Left lobe of liver (tissue), 2 donors: ENCODE measurements around the gene MEGF6. TPM values are rescaled to one million over a fixed set of nuclear protein-coding genes. Genes with fewer than 3 reads are reported as not detected.

Experiments
- ATAC-seq: fragments of 200-7000 bp; cut with Tn5 transposase; one replicate; pipeline ENCODE4 v1.9.1; 2020; ENCODE audit warnings: mild to moderate bottlenecking, moderate library complexity
- DNase-seq: peaks from one replicate; pipeline ENCODE4 v3.0.0-alpha.2; 2020; ENCODE audit warnings: low spot score
- total RNA-seq: library from RNA; stranded (reverse); gene quantifications from one replicate; pipeline ENCODE4 v1.2.1, GENCODE V29; 2021
- donor health status: DM: no; HTN: no; CAD: no; lungs with moderate emphysema.
- donor health status: DM: no; HTN: yes; CAD: no.

The MEGF6 gene
- total RNA-seq, 1 donor from 2014 or later, result 6.9 TPM

DNA sequence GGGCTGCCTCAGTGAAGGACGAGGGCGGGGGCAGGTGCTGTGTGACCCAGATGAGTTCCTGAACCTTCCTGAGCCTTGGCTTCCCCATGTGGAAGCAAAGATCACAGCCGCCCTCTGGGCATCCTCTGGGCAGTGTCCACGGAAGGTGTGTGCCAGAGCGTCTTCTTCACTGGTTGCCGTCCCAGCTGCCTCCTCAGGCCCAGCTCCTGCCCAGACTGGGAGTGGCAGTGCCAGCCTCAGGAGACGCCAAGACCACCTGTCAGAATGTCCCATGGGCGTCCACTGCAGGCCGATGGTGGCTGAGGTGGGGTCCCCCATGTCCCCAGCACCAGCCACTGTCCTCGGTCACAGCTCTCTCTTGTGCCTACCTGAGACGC is 146.7 kb downstream of the MEGF6 start:
- ATAC-seq (no peak), DNase-seq (no peak)

DNA sequence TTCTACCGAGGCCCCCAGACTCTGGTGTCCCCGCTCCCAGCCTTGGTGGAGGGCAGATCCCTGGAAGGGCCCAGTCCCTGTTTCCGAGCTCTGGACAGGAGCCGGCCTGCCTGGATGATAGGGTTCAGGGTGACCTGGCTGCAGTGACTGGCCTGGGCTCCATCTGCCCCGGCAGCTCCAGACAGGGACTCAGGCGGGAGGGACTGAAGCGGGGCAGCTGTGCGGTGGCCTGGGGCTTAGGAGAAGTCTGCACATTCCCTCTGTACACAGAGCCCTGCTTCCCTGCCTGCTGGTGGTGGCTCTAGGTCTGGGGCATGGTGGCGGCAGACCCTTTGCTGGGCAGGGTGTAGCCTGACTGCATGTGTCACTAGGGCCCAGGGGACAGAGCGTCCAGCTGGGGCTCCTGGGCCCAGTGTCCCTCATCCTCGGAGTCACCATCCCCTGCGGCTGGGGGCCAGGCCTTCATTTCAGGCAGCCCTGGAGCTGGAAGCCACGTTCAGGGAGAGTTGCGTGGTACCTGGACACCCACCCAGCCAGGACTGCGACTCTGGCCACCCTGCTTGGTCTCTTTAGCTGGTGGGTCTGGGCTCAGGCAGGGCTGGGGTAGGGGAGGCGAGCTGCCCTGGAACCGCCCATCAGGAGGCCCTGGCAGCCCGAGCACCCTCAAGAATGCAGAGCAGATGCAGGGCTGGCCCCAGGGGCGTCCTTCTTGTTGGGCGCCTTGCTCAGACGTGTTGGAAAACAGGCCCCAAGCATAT is 147.2 kb downstream of the MEGF6 start:
- DNase-seq (no peak), ATAC-seq (no peak)

DNA sequence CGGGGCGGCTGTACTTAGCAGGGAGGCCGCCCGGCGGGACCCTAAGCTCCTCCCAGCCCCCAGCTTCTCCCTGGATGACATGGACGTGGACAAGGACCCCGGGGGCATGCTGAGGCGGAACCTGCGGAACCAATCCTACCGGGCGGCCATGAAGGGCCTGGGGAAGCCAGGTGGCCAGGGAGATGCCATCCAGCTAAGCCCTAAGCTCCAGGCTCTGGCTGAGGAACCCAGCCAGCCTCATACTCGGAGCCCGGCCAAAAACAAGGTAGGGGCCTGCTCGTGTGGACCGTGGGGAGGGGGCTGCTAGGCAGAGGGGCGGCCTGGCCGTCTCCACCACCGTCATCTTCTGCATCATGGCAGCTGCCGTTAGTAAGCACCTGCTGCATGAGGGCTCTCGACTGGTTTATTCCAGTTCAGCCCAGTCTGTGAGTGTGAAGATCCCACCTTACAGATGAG is 147.9 kb downstream of the MEGF6 start:
- DNase-seq (no peak), ATAC-seq (no peak)

DNA sequence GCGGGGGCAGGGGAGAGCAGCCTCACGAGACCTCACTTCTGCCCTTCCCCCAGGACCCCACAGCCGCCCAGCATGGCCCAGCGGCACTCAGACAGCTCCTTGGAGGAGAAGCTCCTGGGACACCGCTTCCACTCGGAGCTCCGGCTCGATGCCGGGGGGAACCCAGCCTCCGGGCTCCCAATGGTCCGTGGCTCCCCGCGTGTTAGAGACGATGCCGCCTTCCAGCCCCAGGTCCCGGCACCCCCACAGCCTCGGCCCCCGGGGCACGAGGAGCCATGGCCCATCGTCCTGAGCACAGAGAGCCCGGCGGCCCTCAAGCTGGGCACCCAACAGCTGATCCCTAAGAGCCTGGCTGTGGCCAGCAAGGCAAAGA is 148.3 kb downstream of the MEGF6 start:
- DNase-seq (no peak), ATAC-seq (no peak)

DNA sequence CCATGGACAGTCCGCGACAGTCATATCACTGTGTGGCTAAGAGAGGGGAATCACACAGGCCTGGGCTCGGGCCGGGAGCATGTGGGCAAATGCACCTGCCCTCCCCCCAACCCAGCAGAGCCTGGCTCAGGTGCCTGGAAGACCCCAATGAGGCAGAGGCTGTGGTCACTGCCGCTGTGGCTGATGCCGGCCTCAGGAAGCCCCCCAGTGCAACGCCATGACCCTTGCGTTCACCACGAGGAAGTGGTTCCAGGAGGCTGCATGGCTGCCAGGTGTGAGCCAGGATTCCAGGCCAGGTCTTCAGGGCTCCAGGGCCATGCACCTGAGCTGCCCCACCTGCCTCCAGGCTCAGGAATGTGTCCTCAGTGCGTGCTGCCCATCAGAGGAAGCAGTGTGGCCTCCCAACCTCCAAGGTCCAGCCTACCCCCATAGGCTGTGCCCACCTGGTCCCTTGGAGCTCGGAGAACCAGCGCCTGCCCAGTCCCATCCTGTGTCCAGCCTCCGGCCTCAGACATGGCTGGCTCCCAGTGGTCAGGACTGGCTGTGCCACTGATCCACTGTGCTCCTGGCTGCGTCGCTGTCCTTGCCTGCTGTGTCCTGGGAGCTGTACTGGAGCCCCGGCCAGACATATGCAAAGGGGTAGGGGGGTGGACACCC is 148.8 kb downstream of the MEGF6 start:
- DNase-seq, result no peak
- no peak for ATAC-seq

DNA sequence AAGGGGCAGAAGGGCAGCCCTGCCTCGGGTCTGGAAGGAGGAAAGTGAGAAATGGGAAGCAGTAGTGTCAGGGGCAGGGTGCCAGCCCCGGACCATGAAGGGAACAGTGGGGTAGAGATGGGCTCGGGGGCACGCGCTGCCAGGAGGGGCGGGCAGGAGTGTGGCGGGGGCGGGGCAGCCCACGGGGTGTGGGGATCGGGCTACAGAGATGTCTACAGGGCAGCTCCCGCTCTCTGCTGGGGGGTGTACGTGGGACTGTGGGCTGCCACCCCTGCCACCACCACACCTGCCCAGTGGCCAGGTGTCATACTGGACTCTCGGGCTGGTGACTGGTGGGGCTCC is 149.4 kb downstream of the MEGF6 start:
- DNase-seq (no peak), ATAC-seq (no peak)

DNA sequence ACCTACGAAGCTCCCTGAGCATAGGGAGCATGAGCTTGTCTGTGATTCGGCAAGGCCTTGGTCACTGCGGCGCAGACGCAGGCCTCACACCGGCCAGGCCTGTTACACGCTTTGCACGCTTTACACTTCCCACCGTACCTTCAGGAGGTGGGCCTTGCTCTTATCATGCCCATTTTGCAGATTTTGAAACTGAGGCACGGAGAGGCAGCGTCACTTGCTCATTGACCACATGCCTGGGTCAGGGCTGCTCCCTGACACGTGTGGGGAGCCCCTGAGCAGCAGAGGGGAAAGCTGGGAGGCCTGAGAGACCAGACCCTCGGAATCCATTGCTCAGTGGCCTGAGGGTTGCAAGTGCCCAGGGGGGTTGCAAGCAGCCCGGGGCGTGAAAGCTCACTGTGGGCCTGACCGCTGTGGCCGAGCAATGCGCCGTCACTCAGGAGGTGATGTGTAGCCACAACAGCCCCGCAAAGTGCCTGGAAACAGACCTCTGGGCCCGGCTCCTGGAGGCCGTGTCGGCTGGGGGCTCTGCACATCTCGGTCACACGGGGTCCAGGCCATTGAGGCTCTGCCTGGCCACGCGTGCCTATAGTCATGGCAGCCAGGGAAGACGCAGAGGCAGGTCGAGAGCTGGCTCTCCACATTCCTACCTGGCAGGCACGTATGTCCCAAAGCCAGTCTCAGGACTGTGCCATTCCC is 149.9 kb downstream of the MEGF6 start:
- DNase-seq (no peak), ATAC-seq (no peak)

DNA sequence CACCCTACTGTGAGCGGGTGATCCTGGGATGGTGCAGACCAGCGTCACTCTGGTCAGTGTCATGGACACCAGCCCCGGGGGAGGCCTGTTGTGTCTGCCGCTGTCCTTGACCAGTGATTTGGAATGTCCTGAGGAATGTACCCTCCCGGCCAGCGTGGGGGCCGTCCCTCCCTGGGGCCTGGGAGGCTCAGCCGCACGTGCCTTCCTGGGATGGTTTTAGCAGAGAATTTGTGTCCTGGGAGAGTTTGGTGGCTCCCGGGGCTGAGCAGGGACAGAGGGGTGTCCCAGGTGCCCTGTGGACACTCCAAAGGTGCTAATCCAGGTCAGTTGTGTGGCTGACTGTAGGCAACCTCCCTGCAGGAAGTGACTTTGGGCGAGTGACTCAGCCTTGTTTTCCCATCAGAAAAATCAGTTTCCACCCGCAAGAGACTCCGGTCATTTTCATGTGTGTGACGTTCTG is 150.6 kb downstream of the MEGF6 start:
- DNase-seq (no peak), ATAC-seq (peak; percentile 4)

DNA sequence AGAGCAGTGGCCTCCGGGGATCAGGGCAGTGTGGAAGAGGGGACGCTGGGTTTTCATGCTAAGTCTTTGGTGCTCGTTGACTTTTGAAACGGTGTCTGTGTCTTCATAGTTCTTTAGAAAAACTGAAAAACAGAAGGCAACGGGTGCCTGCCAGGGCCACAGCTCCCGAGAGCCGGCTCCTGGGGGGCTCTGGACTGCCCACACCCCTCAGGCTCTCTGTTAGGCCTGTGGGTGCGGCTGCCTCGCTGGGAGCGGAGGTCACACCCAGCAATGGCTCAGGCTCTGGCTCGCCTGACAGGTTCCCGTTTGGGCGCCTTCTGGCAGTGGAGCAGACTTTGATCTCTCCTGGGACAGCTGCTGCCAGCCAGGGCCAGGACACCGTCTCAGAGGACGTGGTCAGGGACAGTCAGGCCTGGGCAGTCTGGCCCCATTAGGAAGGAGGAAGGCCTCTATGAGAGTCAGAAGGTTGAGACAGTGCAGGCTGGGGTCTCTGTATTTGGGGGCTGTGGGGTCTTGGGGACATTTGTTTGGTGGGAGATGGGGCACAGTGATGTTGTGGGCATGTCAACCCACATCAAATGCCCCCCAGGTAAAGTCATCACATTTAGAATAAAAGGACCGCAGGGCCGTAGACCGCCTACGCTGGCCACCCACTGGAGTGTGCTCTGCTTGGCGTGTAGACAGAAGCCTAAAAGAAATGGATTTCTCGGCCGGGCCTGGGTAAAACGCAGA is 151.2 kb downstream of the MEGF6 start:
- DNase-seq (peak; percentile 84), ATAC-seq (peak; percentile 95)

DNA sequence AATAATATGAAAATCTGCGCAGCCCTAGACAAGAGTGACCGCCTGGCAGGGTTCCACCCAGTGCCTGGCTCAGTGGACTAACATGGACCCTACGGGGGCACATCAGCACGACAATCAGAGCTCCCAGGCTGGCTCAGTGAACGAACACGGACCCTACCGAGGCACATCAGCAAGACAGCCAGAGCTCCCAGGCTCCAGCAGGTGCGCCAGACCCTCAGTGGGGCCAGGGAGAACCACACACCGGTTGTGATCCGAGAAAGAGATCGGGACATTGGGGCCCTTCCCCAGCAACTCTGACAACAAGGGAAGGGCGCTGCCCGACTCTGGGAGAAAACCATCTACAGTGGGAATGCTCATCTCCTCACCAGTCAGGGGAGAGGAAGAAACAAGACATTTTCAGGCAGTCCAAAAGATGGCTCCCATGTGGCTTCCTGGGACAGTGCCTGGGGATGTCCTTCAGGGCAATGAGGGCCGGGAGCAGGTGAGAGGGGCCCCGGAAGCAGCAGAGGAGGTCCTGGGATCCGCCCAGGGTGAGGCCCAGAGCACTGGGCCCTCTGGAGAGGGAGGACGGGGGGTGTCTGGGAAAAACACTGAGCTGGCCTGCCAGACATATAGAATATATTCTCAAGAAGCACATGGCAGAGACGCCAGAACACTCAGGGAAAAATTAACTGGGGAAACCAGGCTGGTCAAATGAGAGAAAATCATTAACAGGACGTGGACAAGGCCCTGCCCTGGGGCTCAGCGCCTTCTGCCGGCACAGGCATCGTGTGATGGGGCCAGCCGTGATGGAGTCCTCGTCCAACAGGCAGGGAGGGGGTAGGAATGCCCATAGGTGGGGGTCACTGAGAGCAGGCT is 152.0 kb downstream of the MEGF6 start:
- no peak for ATAC-seq
- no peak for DNase-seq

DNA sequence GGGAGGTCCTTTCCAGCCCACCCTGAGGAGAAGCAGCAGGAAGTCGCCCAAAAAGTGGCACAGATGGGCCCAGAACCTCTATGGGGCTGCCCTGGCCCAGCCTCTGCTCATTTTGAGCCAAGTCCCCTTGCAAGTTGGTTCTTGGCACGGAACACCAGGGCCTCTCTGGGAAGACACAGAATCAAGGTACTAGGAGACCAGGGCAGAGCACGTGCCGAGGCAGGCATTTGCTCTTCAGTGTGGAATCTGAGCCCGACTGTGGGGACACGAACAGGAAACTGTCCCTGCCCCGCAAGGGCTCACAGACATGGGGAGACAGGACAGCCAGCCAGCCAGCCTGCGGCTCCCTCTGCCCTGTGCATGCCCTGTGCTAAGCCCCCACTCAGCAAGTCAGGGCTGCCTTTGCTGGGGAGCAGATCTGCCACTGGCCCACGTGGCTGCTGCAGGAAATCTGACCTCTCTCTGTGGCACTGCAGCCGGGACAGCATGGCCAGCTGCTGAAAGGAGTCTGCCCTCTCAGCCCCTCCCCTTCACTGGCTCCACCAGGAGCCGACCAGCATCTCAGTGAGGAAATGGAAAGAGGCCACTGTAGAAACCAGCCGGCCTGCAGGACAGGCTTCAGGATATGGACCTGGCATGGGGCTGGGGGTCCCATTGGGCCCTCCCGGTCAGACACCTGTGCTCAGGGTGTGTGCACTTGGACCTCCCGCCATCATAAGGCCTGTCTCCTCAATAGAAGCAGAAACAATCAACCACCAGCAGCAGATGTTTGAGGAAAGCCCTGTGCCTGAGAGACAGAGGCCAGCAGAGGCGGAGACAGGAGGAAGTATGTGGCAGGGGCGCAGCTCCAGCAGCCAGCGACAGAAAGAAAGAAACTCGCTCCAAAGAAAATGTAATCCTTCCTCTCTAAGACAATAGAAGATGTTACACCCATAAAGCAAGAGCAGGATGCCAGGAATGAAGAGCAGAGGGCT is 153.1 kb downstream of the MEGF6 start:
- DNase-seq, result no peak
- ATAC-seq, result no peak

DNA sequence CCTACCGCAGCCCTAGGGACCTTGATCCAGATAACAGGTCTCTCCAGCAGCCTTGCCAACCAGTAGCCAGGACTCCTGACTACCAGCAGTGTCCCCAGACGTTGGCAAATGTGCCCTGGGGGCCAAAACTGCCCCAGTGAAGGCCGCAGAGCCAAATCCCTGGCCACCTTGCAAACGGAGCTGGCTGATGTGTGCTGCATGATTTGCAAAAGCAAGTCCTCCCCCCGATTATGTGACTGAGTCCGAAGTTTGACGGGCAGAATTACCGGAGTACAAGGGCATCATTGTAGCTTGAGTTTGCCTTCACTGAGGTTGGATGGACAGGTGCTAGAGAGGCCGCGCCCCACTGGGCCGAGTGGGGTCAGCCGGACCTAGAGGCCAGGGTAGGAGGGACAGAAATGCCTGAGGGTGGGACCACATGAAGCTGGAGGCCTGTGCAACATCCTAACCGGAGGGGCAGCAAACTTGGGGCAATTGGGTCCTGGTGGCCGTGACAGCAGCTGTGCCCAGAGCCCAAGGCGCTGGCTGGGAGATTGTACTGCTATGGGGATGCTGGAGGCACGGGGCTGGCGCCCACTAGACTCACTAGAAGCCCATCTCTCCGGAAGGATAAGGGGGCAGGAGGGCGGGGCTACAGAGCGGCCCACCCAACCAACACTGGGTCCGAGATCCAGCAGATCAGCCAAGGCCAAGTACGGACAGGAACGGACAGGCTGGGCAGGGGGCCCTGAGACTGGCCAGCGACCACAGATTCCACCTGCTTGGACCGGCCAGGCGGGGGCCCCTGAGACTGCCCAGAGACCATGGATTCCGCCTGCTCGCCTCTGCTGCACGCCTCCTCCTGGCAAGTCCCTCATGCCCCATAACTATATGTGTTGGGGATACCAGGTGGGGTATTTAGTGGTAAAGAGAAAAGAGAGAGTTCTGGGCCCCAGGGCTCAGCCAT is 154.1 kb downstream of the MEGF6 start:
- DNase-seq (no peak), ATAC-seq (no peak)

DNA sequence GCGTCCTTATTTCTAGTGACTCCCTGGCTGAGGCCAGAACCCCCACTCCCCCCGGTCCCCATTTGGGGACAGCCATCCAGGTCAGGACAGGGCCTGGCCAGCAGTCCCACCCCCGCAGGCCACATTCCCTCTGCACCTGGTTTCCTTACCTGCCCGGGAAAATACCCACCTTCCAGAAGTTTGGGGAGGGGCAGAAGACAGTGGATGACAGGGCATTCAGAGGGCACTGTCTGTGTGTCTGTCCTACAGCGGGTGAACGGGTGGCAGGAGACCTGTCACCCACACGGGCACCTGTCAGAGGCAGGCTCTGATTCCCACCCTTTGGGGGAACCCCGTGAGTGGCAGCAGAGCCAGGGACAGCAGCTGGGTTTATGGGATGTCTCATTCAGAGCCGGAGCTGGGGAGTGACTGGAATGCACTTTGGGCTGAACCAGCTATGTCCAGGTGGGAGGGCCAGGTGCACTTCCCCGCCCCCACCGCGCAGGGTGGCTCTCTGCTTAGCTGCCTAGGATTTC is 154.8 kb downstream of the MEGF6 start:
- ATAC-seq (no peak), DNase-seq (no peak)

DNA sequence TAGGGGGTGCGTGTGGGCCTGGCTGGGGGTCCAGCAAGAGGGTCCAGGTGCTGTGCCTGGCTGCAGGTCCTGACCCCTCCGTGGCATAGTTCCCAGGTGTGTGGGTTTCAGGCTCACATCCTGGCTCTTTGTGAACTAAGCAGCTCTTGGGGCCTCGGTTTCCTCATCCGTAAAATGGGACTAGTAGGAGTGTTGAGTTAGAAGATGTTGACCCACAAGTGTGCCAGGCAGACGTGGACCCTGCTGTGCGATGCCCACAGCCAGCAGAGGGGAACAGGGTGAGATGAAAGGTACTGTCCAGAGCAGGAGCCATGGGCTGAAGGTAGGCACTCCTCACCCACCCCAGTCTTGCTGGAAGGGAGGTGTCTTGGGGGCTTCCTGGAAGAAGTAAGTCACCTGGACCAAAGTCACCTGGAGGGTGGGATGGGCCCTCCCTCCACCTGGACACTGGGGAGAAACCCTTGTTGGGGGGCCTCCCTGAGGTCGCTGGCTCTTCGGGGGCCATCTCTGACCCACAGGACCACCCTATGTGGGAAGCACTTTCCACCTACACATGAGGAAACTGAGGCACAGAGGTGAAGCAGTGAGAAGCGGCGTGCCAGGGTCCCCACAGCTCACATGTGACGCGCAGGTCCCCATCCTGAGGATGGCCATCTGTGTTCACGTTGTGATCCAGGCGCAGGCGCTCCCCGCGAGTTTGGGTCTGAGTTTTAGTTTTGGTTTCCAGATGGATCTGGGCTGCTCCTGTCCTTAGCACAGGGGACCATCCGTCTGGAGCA is 155.4 kb downstream of the MEGF6 start:
- ATAC-seq, result no peak
- no peak for DNase-seq

DNA sequence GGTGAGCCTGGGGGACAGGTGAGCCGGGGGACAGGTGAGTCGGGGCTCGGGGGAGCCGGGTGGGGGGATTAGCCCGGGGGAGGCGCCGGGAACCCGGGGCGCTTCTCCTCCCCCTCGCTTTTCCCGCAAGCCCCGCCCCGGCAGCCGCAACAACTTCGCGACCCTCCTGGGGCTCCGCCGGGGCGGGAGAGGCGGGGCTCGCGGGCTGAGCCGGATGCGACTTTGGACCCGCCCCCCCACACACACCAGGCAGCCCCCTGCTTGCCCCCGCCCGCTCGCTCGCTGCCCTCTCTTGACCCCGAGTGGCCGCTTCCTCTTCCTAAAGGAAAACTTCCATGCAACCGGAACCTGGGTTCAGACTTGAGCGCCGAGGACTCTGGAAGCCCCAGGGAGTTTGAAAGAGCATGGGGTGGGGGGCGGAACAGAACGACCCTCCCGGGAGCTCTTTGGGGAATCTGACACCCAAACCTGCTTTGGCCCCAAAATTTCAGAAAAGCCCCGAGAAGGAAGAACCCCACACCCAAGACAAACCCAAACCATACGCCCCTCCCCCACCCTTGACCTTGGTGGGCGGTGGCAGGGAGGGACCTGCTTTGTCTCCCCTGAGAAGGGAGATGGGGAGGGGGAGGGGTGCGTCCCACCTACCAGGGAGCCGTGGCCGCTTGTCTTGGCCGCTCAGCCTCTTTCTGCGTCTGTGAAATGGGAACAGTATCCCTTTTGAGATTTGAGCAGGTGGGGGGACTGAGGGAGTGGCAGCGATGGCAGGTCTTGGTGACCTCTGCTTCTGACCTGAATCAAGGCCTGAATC is 156.3 kb downstream of the MEGF6 start:
- ATAC-seq, result peak; percentile 26
- peak; percentile 58 for DNase-seq
